Measurements from ENCODE around the gene LCE7A.

GRCh38 chr1:152888126-152888525, 28.3 kb downstream of the LCE7A start:
- no peak for TF ChIP-seq CTCF (IDR thresholded peaks at IDR 0.05)
- TF ChIP-seq EZH2 (IDR thresholded peaks at IDR 0.05; ENCODE audit: borderline replicate concordance, insufficient read depth, low read depth, low read length, poor library complexity, severe bottlenecking) = no peak

Measured in B cell (primary cell).